Measurements from ENCODE around the gene CA10.

CA10 gene

GRCh38 chr17:51743477-51743876, 415.0 kb downstream of the CA10 start:
- Histone ChIP-seq H3K9me2 (replicated peaks; ENCODE audit: insufficient read depth, low read length) (no peaks in the 10 kb centered on the region), H4K20me1 (ENCODE audit: low read depth, low read length) (no peaks in the 10 kb centered on the region)
- TF ChIP-seq CTCF (IDR thresholded peaks at IDR 0.05; ENCODE audit: insufficient read depth, low read length, poor library complexity, severe bottlenecking) = no peak
- TF ChIP-seq EZH2phosphoT487 (conservative IDR thresholded peaks at IDR 0.05; ENCODE audit: low read length) = no peak

GRCh38 chr17:51742571-51742970, 415.9 kb downstream of the CA10 start:
- Histone ChIP-seq H3K79me2 (ENCODE audit: insufficient read depth, low read length) (no peaks in the 10 kb centered on the region), H3K4me3 (ENCODE audit: insufficient read depth, low read length, poor library complexity, severe bottlenecking) (no peak overlapping the region), H4K20me1 (ENCODE audit: low read depth, low read length) (no peaks in the 10 kb centered on the region), H3K9me2 (replicated peaks; ENCODE audit: insufficient read depth, low read length) (no peaks in the 10 kb centered on the region), H3F3A (ENCODE audit: insufficient read depth) (no peaks in the 10 kb centered on the region), H3K27me3 (ENCODE audit: low read length) (no peaks in the 10 kb centered on the region), H3K36me3 (ENCODE audit: low read length) (no peaks in the 10 kb centered on the region), H3K9me3 (ENCODE audit: insufficient read depth, low read length) (no peaks in the 10 kb centered on the region), H3K4me2 (ENCODE audit: low read depth, low read length, poor library complexity, severe bottlenecking) (no peak overlapping the region), H3K27ac (ENCODE audit: low read depth, low read length) (no peak overlapping the region), H3K9ac (ENCODE audit: low read length) (no peak overlapping the region), H2AFZ (ENCODE audit: low read depth, low read length, severe bottlenecking) (no peak overlapping the region)
- TF ChIP-seq CTCF (IDR thresholded peaks at IDR 0.05; ENCODE audit: insufficient read depth, low read length, poor library complexity, severe bottlenecking) (no peak), EZH2phosphoT487 (conservative IDR thresholded peaks at IDR 0.05; ENCODE audit: low read length) (no peak)

More at GRCh38 chr17:51743477-51743876, 415.0 kb downstream of the CA10 start:
- Histone ChIP-seq H2AFZ (ENCODE audit: low read depth, low read length, severe bottlenecking) (no peak overlapping the region), H3K9me3 (ENCODE audit: insufficient read depth, low read length) (no peaks in the 10 kb centered on the region), H3K4me2 (ENCODE audit: low read depth, low read length, poor library complexity, severe bottlenecking) (no peak overlapping the region), H3K27me3 (ENCODE audit: low read length) (no peaks in the 10 kb centered on the region), H3K9ac (ENCODE audit: low read length) (no peak overlapping the region), H3K36me3 (ENCODE audit: low read length) (no peaks in the 10 kb centered on the region), H3K79me2 (ENCODE audit: insufficient read depth, low read length) (no peaks in the 10 kb centered on the region), H3K27ac (ENCODE audit: low read depth, low read length) (no peak overlapping the region), H3K4me3 (ENCODE audit: insufficient read depth, low read length, poor library complexity, severe bottlenecking) (no peak overlapping the region), H3F3A (ENCODE audit: insufficient read depth) (no peaks in the 10 kb centered on the region)

GRCh38 chr17:51741458-51741857, 417.1 kb downstream of the CA10 start:
- H3K4me2 ChIP-seq (ENCODE audit: low read depth, low read length, poor library complexity, severe bottlenecking) = no peak overlapping the region
- H2AFZ ChIP-seq (ENCODE audit: low read depth, low read length, severe bottlenecking) = no peak overlapping the region
- no peaks in the 10 kb centered on the region for H3K9me3 ChIP-seq (ENCODE audit: insufficient read depth, low read length)
- H3K9me2 ChIP-seq (replicated peaks; ENCODE audit: insufficient read depth, low read length) = no peaks in the 10 kb centered on the region
- H3K79me2 ChIP-seq (ENCODE audit: insufficient read depth, low read length) = no peaks in the 10 kb centered on the region
- H3K27me3 ChIP-seq (ENCODE audit: low read length) = no peaks in the 10 kb centered on the region
- H3F3A ChIP-seq (ENCODE audit: insufficient read depth) = no peaks in the 10 kb centered on the region
- TF ChIP-seq EZH2phosphoT487 (conservative IDR thresholded peaks at IDR 0.05; ENCODE audit: low read length) (no peak), CTCF (IDR thresholded peaks at IDR 0.05; ENCODE audit: insufficient read depth, low read length, poor library complexity, severe bottlenecking) (no peak)
- no peak overlapping the region for H3K27ac ChIP-seq (ENCODE audit: low read depth, low read length)
- H3K4me3 ChIP-seq (ENCODE audit: insufficient read depth, low read length, poor library complexity, severe bottlenecking) = no peak overlapping the region
- H3K36me3 ChIP-seq (ENCODE audit: low read length) = no peaks in the 10 kb centered on the region
- H4K20me1 ChIP-seq (ENCODE audit: low read depth, low read length) = no peaks in the 10 kb centered on the region
- H3K9ac ChIP-seq (ENCODE audit: low read length) = no peak overlapping the region

All from SU-DHL-6 (cell line).